Stimulated activated CD4-positive, alpha-beta T cell treated with anti-CD3 and anti-CD28 coated beads, Interleukin-12 subunit alpha, Interleukin-12 subunit beta, amount 100 ng/mL, for 48 hours (primary cell): ENCODE results near the gene DIPK1B.

Experiments used
- DNase-seq, 3 donors: peaks; one replicate each; pipeline ENCODE4 v3.0.0-alpha.2; 2020; ENCODE audit warnings: low read depth in 2 of 3, low spot score in 1 of 3

DIPK1B gene

GRCh38 chr9:136711751-136712689 is at the start of gene DIPK1B:
DIPK1B (plus strand) TSS chr9:136712572; CDS start chr9:136712666, 94 bp downstream.
- DNase-seq: no peak

GRCh38 chr9:136662656-136663581 is 49.5 kb upstream of the DIPK1B start, which contains the start of gene EGFL7:
EGFL7 (plus strand) TSS chr9:136662916; CDS start chr9:136668283, 5,367 bp downstream.
- DNase-seq: no peak

GRCh38 chr9:136664000-136664915 is 48.1 kb upstream of the DIPK1B start:
- DNase-seq: no peak

- DNase-seq: peak in 2 of 3 donors; percentile 15 to 25
Measured at GRCh38 chr9:136665111-136665703, 47.2 kb upstream of the DIPK1B start.

GRCh38 chr9:136665704-136666371 is 46.5 kb upstream of the DIPK1B start:
- DNase-seq: no peak

- DNase-seq: no peak
Measured at GRCh38 chr9:136666372-136667213, 45.8 kb upstream of the DIPK1B start.

GRCh38 chr9:136667214-136667939 is 45.0 kb upstream of the DIPK1B start:
- DNase-seq: no peak

- DNase-seq: no peak
Measured at GRCh38 chr9:136667940-136668760, 44.2 kb upstream of the DIPK1B start.

GRCh38 chr9:136668983-136669790 is 43.2 kb upstream of the DIPK1B start:
- no peak for DNase-seq

- DNase-seq: no peak
Measured at GRCh38 chr9:136669791-136670464, 42.4 kb upstream of the DIPK1B start.

GRCh38 chr9:136670576-136671253 is 41.7 kb upstream of the DIPK1B start:
- no peak for DNase-seq

- DNase-seq: no peak
Measured at GRCh38 chr9:136671254-136671614, 41.1 kb upstream of the DIPK1B start.

- DNase-seq: peak in 2 of 3 donors; percentile 30 to 46
Measured at GRCh38 chr9:136671646-136672430, 40.5 kb upstream of the DIPK1B start.

- DNase-seq: no peak
Measured at GRCh38 chr9:136672431-136673087, 39.8 kb upstream of the DIPK1B start.
